Left lung (tissue), 10 donors: ENCODE data around the gene PTPRT. TPM values are rescaled to one million over a fixed set of nuclear protein-coding genes. Genes with fewer than 3 reads are reported as not detected.

Experiments
- ATAC-seq: fragments of 200-7000 bp; cut with Tn5 transposase; one replicate; pipeline ENCODE4 v1.9.1; 2020; ENCODE audit warnings: moderate library complexity
- DNase-seq, 4 donors: peaks; one replicate each; pipeline ENCODE4 v3.0.0-alpha.2; 2013 to 2020
- H3K27ac ChIP-seq, 2 donors: fragments of 200-600 bp; sonication (generic) in 1 of 2; one replicate each; pipeline versions ENCODE4 v1.5.0 to v1.8.0; 2020 to 2021
- H3K27me3 ChIP-seq, 2 donors: fragments of 200-600 bp; sonication (generic) in 1 of 2; one replicate each; pipeline versions ENCODE4 v1.5.0 to v1.8.0; 2020 to 2021
- H3K36me3 ChIP-seq, 2 donors: fragments of 200-600 bp; sonication (generic) in 1 of 2; one replicate each; pipeline versions ENCODE4 v1.5.0 to v1.8.0; 2020 to 2021
- H3K4me1 ChIP-seq, 2 donors: fragments of 200-600 bp; one replicate each; pipeline ENCODE4 v1.8.0; 2021
- H3K4me3 ChIP-seq, 2 donors: fragments of 200-600 bp; sonication (generic) in 1 of 2; one replicate each; pipeline versions ENCODE4 v1.5.0 to v1.8.0; 2020 to 2021; ENCODE audit warnings: mild to moderate bottlenecking in 1 of 2
- H3K9me3 ChIP-seq, 2 donors: fragments of 200-600 bp; sonication (generic) in 1 of 2; one replicate each; pipeline versions ENCODE4 v1.5.0 to v1.8.0; 2020 to 2021
- CTCF ChIP-seq, 2 donors: fragments of 200-600 bp; sonication (generic) in 1 of 2; IDR thresholded peaks; one replicate each; pipeline versions ENCODE4 v1.5.0 to v1.8.0; 2021; ENCODE audit warnings: antibody characterized with exemption in 2 of 2
- intact Hi-C, 2 donors: fragments of 100-400 bp; cut with DNase I; formaldehyde crosslinking; loops; one replicate each; pipeline versions ENCODE4 v1.11.2 to v1.14.2; 2022
- polyA plus RNA-seq, 6 donors: library from polyadenylated mRNA; unstranded; fragments of 120-200 nt; gene quantifications; one replicate each; pipeline ENCODE4 v1.2.1, GENCODE V29; 2013; ENCODE audit not compliant: insufficient read length in 6 of 6
- total RNA-seq, 2 donors: library from RNA; stranded (reverse); fragmentation: NEBNext Ultra II Directional; extraction: Animal tissue kit (Norgen Biotek cat#: 25700); gene quantifications; one replicate each; pipeline ENCODE4 v1.2.1, GENCODE V29; 2021
- donor health status: DM: no; HTN: yes; CAD: no.
- donor health status: DM: no; HTN: no; CAD: no.

PTPRT gene
- total and polyA plus RNA-seq, 8 donors, result 0.15 to 2.9 (median 1.4) TPM

GRCh38 chr20:42152575-42152974, 1037.1 kb downstream of the PTPRT start:
- DNase-seq, result no peak
- H3K9me3 ChIP-seq, result no peaks in the 10 kb centered on the region
- ATAC-seq, result no peak
- no peaks in the 10 kb centered on the region for H3K4me1 ChIP-seq
- H3K36me3 ChIP-seq, result no peaks in the 10 kb centered on the region
- intact Hi-C loops, result no loop called here
- no peaks in the 10 kb centered on the region for H3K27me3 ChIP-seq
- H3K4me3 ChIP-seq, result no peak overlapping the region
- TF ChIP-seq CTCF (IDR thresholded peaks at IDR 0.05), result no peak
- no peak overlapping the region for H3K27ac ChIP-seq

GRCh38 chr20:42150230-42150629, 1039.5 kb downstream of the PTPRT start:
- H3K4me1 ChIP-seq, result no peaks in the 10 kb centered on the region
- H3K4me3 ChIP-seq, result no peak overlapping the region
- no peaks in the 10 kb centered on the region for H3K36me3 ChIP-seq
- ATAC-seq, result no peak
- intact Hi-C loops, result no loop called here
- TF ChIP-seq CTCF (IDR thresholded peaks at IDR 0.05), result no peak
- H3K9me3 ChIP-seq, result no peaks in the 10 kb centered on the region
- no peak overlapping the region for H3K27ac ChIP-seq
- peak in 1 of 4 donors; percentile 33 for DNase-seq
- H3K27me3 ChIP-seq, result no peaks in the 10 kb centered on the region

GRCh38 chr20:42138729-42139128, 1051.0 kb downstream of the PTPRT start:
- Histone ChIP-seq H3K9me3 (no peaks in the 10 kb centered on the region), H3K4me1 (no peaks in the 10 kb centered on the region), H3K36me3 (no peaks in the 10 kb centered on the region), H3K4me3 (no peak overlapping the region), H3K27ac (no peak overlapping the region), H3K27me3 (no peaks in the 10 kb centered on the region)
- DNase-seq (no peak), ATAC-seq (no peak)
- no peak for TF ChIP-seq CTCF (IDR thresholded peaks at IDR 0.05)
- intact Hi-C loops, result no loop called here

- intact Hi-C loops, result no loop called here
- H3K27me3 ChIP-seq, result no peaks in the 10 kb centered on the region
- no peaks in the 10 kb centered on the region for H3K9me3 ChIP-seq
- no peaks in the 10 kb centered on the region for H3K36me3 ChIP-seq
- no peaks in the 10 kb centered on the region for H3K4me1 ChIP-seq
- TF ChIP-seq CTCF (IDR thresholded peaks at IDR 0.05), result no peak
- ATAC-seq, result no peak
- DNase-seq, result no peak
- no peak overlapping the region for H3K4me3 ChIP-seq
- no peak overlapping the region for H3K27ac ChIP-seq
These were observed 1055.2 kb downstream of the PTPRT start for GRCh38 chr20:42134265-42135098.

GRCh38 chr20:42130810-42131596, 1058.7 kb downstream of the PTPRT start:
- TF ChIP-seq CTCF (IDR thresholded peaks at IDR 0.05), result no peak
- Histone ChIP-seq H3K36me3 (no peaks in the 10 kb centered on the region), H3K4me1 (no peaks in the 10 kb centered on the region), H3K4me3 (no peak overlapping the region), H3K9me3 (no peaks in the 10 kb centered on the region), H3K27ac (no peak overlapping the region), H3K27me3 (no peaks in the 10 kb centered on the region)
- intact Hi-C loops, result no loop called here
- ATAC-seq, result no peak
- DNase-seq, result no peak
